NCI-H187 (cell line): Measurements from ENCODE around the gene LORICRIN.

Experiments used
- DNase-seq, 2 experiments: peaks; one replicate each; lab custom pipeline; 2025; lab: John Stamatoyannopoulos, UW

LORICRIN gene

GRCh38 chr1:153306303-153307220 lies 47.1 kb downstream of the LORICRIN start:
- no peak for DNase-seq

GRCh38 chr1:153307221-153307600 lies 47.7 kb downstream of the LORICRIN start:
- no peak for DNase-seq

- DNase-seq: no peak
These were observed 49.1 kb downstream of the LORICRIN start for GRCh38 chr1:153308540-153308939.

- DNase-seq: no peak
These were observed 50.0 kb downstream of the LORICRIN start for GRCh38 chr1:153309441-153309840.

- no peak for DNase-seq
These were observed 51.0 kb downstream of the LORICRIN start for GRCh38 chr1:153310526-153310925.
